ENCODE measurements around the gene USP2.

DNA sequence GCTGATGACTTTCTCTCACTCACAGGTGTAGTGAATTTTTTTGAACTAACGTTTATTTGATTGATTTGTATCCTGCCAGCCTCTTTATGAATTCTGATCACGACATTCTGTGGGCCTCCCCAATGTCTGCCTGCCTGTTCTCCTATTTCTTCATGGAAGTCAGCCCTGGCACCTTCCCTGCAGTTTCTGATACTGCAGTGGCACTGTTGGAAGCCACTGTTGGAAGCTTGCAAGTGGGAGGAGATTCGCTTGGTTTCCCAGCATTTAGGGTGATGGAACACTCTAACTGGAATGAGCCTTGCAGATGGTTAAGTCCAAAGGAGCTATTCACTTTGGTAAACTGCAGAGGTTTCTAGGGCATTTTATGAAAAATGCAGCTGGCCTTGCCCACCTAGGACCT, 42.8 kb upstream of the USP2 start:
- no peak for TF ChIP-seq CEBPB (IDR thresholded peaks at IDR 0.05; ENCODE audit: low read depth, low read length)
- TF ChIP-seq TBP (IDR thresholded peaks at IDR 0.05; ENCODE audit: low read depth, low read length): no peak
- no peak for TF ChIP-seq JUN (IDR thresholded peaks at IDR 0.05; ENCODE audit: low read depth, low read length)
- TF ChIP-seq, protein P1, sequence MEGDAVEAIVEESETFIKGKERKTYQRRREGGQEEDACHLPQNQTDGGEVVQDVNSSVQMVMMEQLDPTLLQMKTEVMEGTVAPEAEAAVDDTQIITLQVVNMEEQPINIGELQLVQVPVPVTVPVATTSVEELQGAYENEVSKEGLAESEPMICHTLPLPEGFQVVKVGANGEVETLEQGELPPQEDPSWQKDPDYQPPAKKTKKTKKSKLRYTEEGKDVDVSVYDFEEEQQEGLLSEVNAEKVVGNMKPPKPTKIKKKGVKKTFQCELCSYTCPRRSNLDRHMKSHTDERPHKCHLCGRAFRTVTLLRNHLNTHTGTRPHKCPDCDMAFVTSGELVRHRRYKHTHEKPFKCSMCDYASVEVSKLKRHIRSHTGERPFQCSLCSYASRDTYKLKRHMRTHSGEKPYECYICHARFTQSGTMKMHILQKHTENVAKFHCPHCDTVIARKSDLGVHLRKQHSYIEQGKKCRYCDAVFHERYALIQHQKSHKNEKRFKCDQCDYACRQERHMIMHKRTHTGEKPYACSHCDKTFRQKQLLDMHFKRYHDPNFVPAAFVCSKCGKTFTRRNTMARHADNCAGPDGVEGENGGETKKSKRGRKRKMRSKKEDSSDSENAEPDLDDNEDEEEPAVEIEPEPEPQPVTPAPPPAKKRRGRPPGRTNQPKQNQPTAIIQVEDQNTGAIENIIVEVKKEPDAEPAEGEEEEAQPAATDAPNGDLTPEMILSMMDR (IDR thresholded peaks at IDR 0.05; ENCODE audit: control extremely low read depth in 1 of 3, insufficient read depth in 1 of 3, low read depth in 1 of 3, low read length in 3 of 3): no peak
